Stimulated activated CD8-positive, alpha-beta memory T cell treated with anti-CD3 and anti-CD28 coated beads, Interleukin-7, amount 100 ng/mL, for 24 hours (primary cell): ENCODE data around the gene PCSK9.
"Not testable (repeated sequence)": the region's sequence is repeated elsewhere in the genome, so short reads cannot be mapped to it uniquely, and the experiment has no call there.

ENCODE experiments used
- DNase-seq: peaks from one replicate; pipeline ENCODE4 v3.0.0-alpha.2; 2020; ENCODE audit warnings: low read depth

PCSK9 gene

GRCh38 chr1:55079651-55080050 is 40.3 kb downstream of the PCSK9 start:
- no peak for DNase-seq

- no peak for DNase-seq
Observed at GRCh38 chr1:55081188-55081904, 42.0 kb downstream of the PCSK9 start.

GRCh38 chr1:55081905-55082296 is 42.6 kb downstream of the PCSK9 start:
- no peak for DNase-seq

GRCh38 chr1:55084257-55084656 is 44.9 kb downstream of the PCSK9 start:
- DNase-seq = no peak

GRCh38 chr1:55087439-55087838 is 48.1 kb downstream of the PCSK9 start:
- no peak for DNase-seq

- no peak for DNase-seq
Observed at GRCh38 chr1:55088413-55088812, 49.1 kb downstream of the PCSK9 start.

- no peak for DNase-seq
Observed at GRCh38 chr1:55089683-55090082, 50.3 kb downstream of the PCSK9 start.

GRCh38 chr1:55092475-55092874 is 53.1 kb downstream of the PCSK9 start:
- no peak for DNase-seq

- no peak for DNase-seq
Observed at GRCh38 chr1:55095095-55095494, 55.7 kb downstream of the PCSK9 start.

GRCh38 chr1:55103891-55104290 is 64.5 kb downstream of the PCSK9 start:
- DNase-seq = no peak

GRCh38 chr1:55107101-55107500 is 67.8 kb downstream of the PCSK9 start:
- DNase-seq = no peak

- DNase-seq = not testable (repeated sequence)
Observed at GRCh38 chr1:55109005-55109404, 69.7 kb downstream of the PCSK9 start.
